ENCODE results near the gene SYF2.

DNA sequence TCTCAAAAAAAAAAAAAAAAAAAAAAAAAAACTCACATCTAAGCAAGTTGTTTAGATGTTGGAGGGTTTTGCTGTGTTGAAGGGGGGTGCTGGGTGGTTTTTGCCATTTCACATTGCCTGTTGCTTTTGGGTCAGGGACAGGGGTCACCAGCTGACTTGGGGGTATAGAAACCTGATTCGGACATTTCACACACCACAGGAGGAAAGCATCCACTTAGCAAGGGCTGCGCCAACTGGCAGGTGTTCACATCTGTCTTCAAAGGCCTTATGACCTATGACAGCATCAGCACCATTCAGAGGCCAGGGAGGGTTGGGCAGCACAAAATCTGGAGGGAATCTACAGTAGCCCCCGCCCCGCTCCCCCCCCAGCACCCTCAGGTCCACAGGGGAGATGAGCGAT, 45.2 kb downstream of the SYF2 start:
- TF ChIP-seq, protein P1, sequence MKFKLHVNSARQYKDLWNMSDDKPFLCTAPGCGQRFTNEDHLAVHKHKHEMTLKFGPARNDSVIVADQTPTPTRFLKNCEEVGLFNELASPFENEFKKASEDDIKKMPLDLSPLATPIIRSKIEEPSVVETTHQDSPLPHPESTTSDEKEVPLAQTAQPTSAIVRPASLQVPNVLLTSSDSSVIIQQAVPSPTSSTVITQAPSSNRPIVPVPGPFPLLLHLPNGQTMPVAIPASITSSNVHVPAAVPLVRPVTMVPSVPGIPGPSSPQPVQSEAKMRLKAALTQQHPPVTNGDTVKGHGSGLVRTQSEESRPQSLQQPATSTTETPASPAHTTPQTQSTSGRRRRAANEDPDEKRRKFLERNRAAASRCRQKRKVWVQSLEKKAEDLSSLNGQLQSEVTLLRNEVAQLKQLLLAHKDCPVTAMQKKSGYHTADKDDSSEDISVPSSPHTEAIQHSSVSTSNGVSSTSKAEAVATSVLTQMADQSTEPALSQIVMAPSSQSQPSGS (CRISPR knock-in tag; IDR thresholded peaks at IDR 0.05): no peak
- no peak for TF ChIP-seq ZNF589 (CRISPR knock-in tag; conservative IDR thresholded peaks at IDR 0.05)
- TF ChIP-seq, protein P2, sequence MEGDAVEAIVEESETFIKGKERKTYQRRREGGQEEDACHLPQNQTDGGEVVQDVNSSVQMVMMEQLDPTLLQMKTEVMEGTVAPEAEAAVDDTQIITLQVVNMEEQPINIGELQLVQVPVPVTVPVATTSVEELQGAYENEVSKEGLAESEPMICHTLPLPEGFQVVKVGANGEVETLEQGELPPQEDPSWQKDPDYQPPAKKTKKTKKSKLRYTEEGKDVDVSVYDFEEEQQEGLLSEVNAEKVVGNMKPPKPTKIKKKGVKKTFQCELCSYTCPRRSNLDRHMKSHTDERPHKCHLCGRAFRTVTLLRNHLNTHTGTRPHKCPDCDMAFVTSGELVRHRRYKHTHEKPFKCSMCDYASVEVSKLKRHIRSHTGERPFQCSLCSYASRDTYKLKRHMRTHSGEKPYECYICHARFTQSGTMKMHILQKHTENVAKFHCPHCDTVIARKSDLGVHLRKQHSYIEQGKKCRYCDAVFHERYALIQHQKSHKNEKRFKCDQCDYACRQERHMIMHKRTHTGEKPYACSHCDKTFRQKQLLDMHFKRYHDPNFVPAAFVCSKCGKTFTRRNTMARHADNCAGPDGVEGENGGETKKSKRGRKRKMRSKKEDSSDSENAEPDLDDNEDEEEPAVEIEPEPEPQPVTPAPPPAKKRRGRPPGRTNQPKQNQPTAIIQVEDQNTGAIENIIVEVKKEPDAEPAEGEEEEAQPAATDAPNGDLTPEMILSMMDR (CRISPR knock-in tag; IDR thresholded peaks at IDR 0.05): no peak
- TF ChIP-seq ZNF703 (CRISPR knock-in tag; IDR thresholded peaks at IDR 0.05; ENCODE audit: borderline replicate concordance): no peak
- TF ChIP-seq SP1 (IDR thresholded peaks at IDR 0.05): no peak
- no peak for TF ChIP-seq SP1 (CRISPR knock-in tag; IDR thresholded peaks at IDR 0.05)
- TF ChIP-seq CHD2 (IDR thresholded peaks at IDR 0.05; ENCODE audit: low read depth, low read length): no peak
- no peak for TF ChIP-seq FOXP1 (IDR thresholded peaks at IDR 0.05)
- no peak for TF ChIP-seq FOXP1 (CRISPR knock-in tag; IDR thresholded peaks at IDR 0.05)
- no peak for TF ChIP-seq EZH2 (conservative IDR thresholded peaks at IDR 0.05; ENCODE audit: low read depth, low read length)
- TF ChIP-seq, protein P3, sequence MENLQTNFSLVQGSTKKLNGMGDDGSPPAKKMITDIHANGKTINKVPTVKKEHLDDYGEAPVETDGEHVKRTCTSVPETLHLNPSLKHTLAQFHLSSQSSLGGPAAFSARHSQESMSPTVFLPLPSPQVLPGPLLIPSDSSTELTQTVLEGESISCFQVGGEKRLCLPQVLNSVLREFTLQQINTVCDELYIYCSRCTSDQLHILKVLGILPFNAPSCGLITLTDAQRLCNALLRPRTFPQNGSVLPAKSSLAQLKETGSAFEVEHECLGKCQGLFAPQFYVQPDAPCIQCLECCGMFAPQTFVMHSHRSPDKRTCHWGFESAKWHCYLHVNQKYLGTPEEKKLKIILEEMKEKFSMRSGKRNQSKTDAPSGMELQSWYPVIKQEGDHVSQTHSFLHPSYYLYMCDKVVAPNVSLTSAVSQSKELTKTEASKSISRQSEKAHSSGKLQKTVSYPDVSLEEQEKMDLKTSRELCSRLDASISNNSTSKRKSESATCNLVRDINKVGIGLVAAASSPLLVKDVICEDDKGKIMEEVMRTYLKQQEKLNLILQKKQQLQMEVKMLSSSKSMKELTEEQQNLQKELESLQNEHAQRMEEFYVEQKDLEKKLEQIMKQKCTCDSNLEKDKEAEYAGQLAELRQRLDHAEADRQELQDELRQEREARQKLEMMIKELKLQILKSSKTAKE (CRISPR knock-in tag; IDR thresholded peaks at IDR 0.05; ENCODE audit: borderline replicate concordance): no peak

Data from HepG2 (cell line).